Smooth muscle cell of bladder (primary cell): ENCODE measurements around the gene TPRKB. TPM values are rescaled to one million over a fixed set of nuclear protein-coding genes. Genes with fewer than 3 reads are reported as not detected.

Source experiments
- total RNA-seq: library from RNA; depleted of rRNA; stranded (reverse); fragments of >200 nt; gene quantifications from 2 replicates; pipeline ENCODE4 v1.2.3, GENCODE V29; 2014

TPRKB gene
- 16.8 and 22.2 TPM in 2 replicates for total RNA-seq

DNA sequence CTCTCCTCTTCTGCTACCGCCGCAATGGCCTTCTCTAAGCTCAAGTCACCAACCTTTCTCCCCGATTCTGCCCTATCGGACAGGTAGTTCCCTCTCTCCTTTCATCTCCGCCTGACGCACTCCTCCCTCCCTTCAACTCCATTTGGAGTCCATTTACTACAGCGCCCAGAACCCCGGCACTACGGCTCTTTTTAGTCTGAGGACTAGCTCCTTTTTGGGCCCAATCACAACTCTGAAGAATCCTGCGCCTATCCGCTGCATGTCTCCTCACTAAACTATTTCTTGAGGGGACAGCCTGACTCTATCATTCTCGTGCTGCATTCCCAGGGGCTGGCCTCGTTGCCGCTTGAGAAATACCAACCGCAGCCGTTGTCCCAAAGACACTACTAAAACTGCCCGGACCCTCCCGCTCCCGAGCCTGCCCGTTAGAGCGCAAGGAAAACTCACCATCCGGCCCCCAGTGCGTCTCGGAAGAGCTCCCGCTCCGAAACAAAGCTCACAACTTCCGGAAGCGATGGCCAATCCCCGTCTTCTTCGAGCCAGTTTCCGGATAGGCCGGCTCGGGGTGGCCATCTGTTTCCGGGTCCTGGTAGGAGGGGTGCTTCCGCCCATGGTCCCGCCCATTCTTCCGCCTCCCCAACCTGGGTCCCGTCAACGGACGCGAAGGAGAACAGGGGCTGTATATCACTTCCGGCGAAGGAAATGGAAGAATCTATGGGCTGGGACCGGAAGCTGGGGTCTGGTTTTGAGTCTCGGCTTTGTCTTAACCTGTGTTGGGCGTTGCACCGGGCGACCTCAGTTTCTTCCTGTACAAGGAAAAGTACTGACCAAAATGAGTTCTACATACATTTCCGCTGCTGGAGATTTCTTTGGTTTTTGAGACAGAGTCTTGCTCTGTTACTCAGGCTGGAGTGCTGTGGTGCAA is at the start of gene TPRKB:
TPRKB (minus strand) TSS at position 491 of the 925 bp plus-strand sequence. CDS start 2,776 bp downstream, outside the sequence.

DNA sequence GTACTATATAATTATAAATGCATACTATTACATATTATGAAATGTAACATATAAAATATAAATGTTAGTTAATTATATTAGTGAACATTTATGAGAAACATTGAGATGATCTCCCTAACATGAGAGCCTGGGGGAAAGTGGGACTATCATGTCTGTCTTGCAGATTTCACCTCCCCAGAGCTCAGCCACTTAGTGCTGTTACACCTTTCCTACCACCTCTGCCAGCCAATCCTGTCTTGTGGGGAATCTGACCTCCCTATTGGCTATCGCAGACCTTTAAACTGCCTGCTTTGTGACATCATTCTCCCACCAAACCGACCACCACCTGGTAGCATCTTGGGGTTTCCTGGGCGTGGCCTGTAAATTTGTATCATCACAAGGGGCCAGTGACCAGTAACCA is 46.7 kb upstream of the TPRKB start, which contains the start of gene C2orf78:
C2orf78 (plus strand) TSS at position 301 of the 400 bp plus-strand sequence. CDS start 127 bp downstream, outside the sequence.

DNA sequence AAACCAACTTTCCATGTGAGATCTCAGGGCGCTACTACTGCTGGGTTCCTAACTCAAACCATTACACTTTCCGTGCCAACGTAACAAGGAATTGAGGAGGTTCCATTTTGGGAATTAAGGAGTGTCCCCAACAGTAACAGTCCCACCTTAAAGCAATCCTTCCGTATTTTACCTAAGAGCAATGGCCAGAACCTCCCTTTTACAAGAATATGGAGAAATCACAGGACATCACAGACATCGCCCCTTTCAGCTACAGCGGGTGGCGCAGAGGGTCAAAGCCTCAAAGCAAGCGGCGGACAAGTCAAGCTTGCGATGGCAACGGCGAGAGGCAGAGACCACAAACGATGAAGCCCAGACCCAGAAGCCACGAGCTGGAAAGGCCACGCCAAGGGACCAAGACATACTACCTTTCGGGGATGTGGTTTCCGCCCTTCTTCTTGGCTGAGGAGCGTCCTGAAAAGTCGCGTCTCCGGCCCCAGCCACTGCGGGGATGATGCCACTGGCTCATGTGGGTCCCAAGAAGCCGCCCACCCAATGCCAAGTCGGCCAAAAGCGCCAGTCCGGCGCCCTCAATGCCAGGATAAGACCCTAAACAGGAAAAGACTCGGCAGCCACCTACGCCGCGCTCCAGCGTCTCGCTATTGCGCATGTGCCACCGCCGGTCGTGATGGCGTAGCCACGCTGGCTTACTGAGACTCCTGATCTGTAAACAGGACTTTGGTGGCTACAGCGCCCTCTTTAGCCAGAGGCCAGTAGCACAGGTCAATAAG is 42.5 kb upstream of the TPRKB start, which contains the start of gene DUSP11:
DUSP11 (minus strand) TSS at position 637 of the 770 bp plus-strand sequence; CDS start at position 508, 129 bp downstream.

Other genes starting within 250 kb of the TPRKB start
- not detected in 2 replicates for gene NAT8, start 94.9 kb downstream of the TPRKB start, total RNA-seq
- gene DUSP11, start 42.8 kb upstream of the TPRKB start, total RNA-seq, result 19.2 and 21.7 TPM in 2 replicates
- not detected in 2 replicates for gene C2orf78, start 46.8 kb upstream of the TPRKB start, total RNA-seq
- gene STAMBP, start 91.6 kb upstream of the TPRKB start, total RNA-seq, result 20.9 and 21.5 TPM in 2 replicates
- gene ACTG2, start 155.7 kb upstream of the TPRKB start, total RNA-seq, result 12.3 and 20.1 TPM in 2 replicates
- gene DGUOK, start 189.5 kb upstream of the TPRKB start, total RNA-seq, result 50.9 and 54.0 TPM in 2 replicates
- gene TET3, start 247.6 kb upstream of the TPRKB start, total RNA-seq, result 2.1 and 3.1 TPM in 2 replicates